B cell (primary cell): ENCODE measurements around the gene CYB5R3.

Experiments used
- EZH2 ChIP-seq: IDR thresholded peaks from 2 replicates; pipeline ENCODE4 v1.6.1; 2012; ENCODE audit warnings: borderline replicate concordance, low read depth, mild to moderate bottlenecking, moderate library complexity, low read length; ENCODE audit not compliant: insufficient read depth, poor library complexity, severe bottlenecking
- TF ChIP-seq, protein P1 (sequence below): fragments of 200-600 bp; IDR thresholded peaks from one replicate; pipeline ENCODE4 v1.8.0; 2022; ENCODE audit warnings: antibody characterized with exemption, mild to moderate bottlenecking

- TF ChIP-seq, protein P1, sequence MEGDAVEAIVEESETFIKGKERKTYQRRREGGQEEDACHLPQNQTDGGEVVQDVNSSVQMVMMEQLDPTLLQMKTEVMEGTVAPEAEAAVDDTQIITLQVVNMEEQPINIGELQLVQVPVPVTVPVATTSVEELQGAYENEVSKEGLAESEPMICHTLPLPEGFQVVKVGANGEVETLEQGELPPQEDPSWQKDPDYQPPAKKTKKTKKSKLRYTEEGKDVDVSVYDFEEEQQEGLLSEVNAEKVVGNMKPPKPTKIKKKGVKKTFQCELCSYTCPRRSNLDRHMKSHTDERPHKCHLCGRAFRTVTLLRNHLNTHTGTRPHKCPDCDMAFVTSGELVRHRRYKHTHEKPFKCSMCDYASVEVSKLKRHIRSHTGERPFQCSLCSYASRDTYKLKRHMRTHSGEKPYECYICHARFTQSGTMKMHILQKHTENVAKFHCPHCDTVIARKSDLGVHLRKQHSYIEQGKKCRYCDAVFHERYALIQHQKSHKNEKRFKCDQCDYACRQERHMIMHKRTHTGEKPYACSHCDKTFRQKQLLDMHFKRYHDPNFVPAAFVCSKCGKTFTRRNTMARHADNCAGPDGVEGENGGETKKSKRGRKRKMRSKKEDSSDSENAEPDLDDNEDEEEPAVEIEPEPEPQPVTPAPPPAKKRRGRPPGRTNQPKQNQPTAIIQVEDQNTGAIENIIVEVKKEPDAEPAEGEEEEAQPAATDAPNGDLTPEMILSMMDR: no peak
- no peak for TF ChIP-seq EZH2
Observed at GRCh38 chr22:42693763-42694683, 44.8 kb upstream of the CYB5R3 start.
